ENCODE results near the gene ADGRG3.

- TF ChIP-seq CTCF (IDR thresholded peaks at IDR 0.05) = no peak
- TF ChIP-seq POLR2A (IDR thresholded peaks at IDR 0.05) = no peak
Observed at GRCh38 chr16:57725554-57725953, 57.4 kb downstream of the ADGRG3 start.
